ENCODE data around the gene RAVER2. TPM values are rescaled to one million over a fixed set of nuclear protein-coding genes. Genes with fewer than 3 reads are reported as not detected.

RAVER2 gene
- total and polyA plus RNA-seq, 2 experiments from 2014 or later = 0.63 to 2.4 TPM

DNA sequence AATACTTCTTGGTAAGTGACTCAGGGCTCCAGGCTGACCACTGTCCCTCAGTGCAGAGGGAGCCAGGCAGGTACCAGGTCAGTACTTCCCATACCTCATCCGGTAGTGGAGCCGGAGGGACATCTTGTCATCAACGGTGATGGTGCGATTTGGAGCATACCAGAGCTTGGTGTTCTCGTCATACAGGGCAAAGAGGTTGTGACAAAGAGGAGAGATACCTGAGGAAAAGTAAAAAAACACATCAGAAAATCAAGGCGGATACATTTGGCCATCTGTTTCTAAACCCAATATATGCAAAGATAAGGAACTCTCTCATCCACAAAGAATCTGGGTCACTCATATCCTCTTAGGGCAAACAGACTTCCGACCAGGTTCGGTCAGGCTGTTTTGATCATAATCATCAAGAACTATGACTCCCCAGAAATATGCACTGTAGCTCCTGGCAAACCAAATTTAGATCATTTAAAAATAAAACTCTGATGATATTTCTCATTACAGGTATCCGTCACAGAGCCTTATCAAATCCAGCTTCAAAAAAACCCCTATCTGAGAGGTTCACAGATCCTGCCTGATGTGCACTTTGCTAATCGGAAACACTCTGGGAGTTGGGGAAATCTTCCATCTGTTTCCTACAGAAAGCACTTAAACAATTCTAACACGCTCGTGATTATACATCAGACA, 134.2 kb downstream of the RAVER2 start:
- Histone ChIP-seq H3K9ac (no peak overlapping the region), H3K4me2 (ENCODE audit: unreplicated experiment) (no peak overlapping the region), H3K9me3 (ENCODE audit: low read depth) (no peaks in the 10 kb centered on the region), H3F3A (ENCODE audit: insufficient read depth) (peaks cover 16% of the 10 kb centered on the region; the same call in 1 of the 2 replicates), H3K4me1 (ENCODE audit: insufficient read depth) (peaks cover 20% of the 10 kb centered on the region), H3K27ac (no peak overlapping the region), H2AFZ (no peak overlapping the region), H3K9me2 (ENCODE audit: insufficient read depth) (no peaks in the 10 kb centered on the region), H3K4me3 (no peak overlapping the region), H3K36me3 (ENCODE audit: low read depth) (peaks cover 24% of the 10 kb centered on the region), H4K20me1 (ENCODE audit: insufficient read depth) (no peaks in the 10 kb centered on the region), H3K79me2 (ENCODE audit: insufficient read depth) (peaks cover 49% of the 10 kb centered on the region), H3K27me3 (replicated peaks; ENCODE audit: insufficient read depth) (no peaks in the 10 kb centered on the region)
- WGBS, 2 experiments (ENCODE audit: low coverage in 1 of 2, low lambda C conversion rate in 2 of 2, missing lambda C conversion rate in 2 of 2) = 86% methylated on average over 12 of the region's 12 CpGs
- peak; percentile 21 for DNase-seq
- TF ChIP-seq EZH2phosphoT487 (IDR thresholded peaks at IDR 0.05; ENCODE audit: insufficient read depth, low read depth) = no peak
- no peak for TF ChIP-seq EZH2 (IDR thresholded peaks at IDR 0.05; ENCODE audit: insufficient read depth, poor library complexity, severe bottlenecking)
- in situ Hi-C loops (cut with MboI) = no loop called here

DNA sequence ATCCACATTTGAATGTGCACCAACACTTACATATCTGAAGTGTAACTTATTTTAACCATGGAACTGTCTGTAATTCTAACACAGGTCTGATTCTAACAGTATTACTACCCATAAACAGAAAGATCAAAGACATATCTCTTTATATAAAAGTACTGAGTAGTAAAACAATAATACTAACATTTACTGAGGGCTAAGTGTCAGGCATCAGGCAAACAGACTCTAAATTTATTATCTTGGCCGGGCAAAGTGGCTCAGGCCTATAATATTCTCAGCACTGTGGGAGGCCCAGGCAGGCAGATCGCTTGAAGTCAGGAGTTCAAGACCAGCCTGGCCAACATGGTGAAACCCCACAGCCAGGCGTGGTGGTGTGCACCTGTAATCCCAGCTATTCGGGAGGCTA, 135.6 kb downstream of the RAVER2 start:
- Histone ChIP-seq H3K79me2 (ENCODE audit: insufficient read depth) (peaks cover 63% of the 10 kb centered on the region), H3K9ac (no peak overlapping the region), H3K9me2 (ENCODE audit: insufficient read depth) (no peaks in the 10 kb centered on the region), H3K27me3 (replicated peaks; ENCODE audit: insufficient read depth) (no peaks in the 10 kb centered on the region), H3F3A (ENCODE audit: insufficient read depth) (peaks cover 16% of the 10 kb centered on the region; the same call in 1 of the 2 replicates), H3K4me3 (no peak overlapping the region), H4K20me1 (ENCODE audit: insufficient read depth) (no peaks in the 10 kb centered on the region), H3K4me2 (ENCODE audit: unreplicated experiment) (no peak overlapping the region), H3K36me3 (ENCODE audit: low read depth) (peaks cover 21% of the 10 kb centered on the region), H2AFZ (no peak overlapping the region), H3K4me1 (ENCODE audit: insufficient read depth) (peaks cover 27% of the 10 kb centered on the region), H3K27ac (no peak overlapping the region), H3K9me3 (ENCODE audit: low read depth) (no peaks in the 10 kb centered on the region)
- WGBS, 2 experiments (ENCODE audit: low coverage in 1 of 2, low lambda C conversion rate in 2 of 2, missing lambda C conversion rate in 2 of 2) = 94% methylated on average over 4 of the region's 4 CpGs
- DNase-seq = no peak
- no peak for TF ChIP-seq EZH2phosphoT487 (IDR thresholded peaks at IDR 0.05; ENCODE audit: insufficient read depth, low read depth)
- no peak for TF ChIP-seq EZH2 (IDR thresholded peaks at IDR 0.05; ENCODE audit: insufficient read depth, poor library complexity, severe bottlenecking)
- in situ Hi-C loops (cut with MboI) = no loop called here

DNA sequence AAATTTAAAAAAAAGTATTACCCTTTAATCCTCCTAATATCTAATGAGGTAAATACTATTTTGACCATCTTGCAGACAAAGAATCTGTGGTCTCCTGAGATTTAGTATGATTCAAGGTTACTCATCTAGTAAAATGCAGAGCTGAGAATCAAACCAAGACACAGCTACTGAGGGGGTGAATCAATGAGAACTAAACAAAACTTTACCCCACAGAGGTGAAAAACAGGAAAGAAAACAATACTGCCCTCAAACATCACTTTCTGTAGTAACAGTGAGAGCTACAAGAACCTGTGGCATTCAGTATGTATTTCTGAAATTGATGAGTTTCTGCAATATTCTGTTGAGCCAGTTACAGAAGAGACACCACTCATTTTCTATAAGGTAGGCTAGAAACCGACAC, 136.4 kb downstream of the RAVER2 start:
- Histone ChIP-seq H3K9me2 (ENCODE audit: insufficient read depth) (no peaks in the 10 kb centered on the region), H3K4me2 (ENCODE audit: unreplicated experiment) (peak overlapping the region; percentile 13), H4K20me1 (ENCODE audit: insufficient read depth) (no peaks in the 10 kb centered on the region), H3K36me3 (ENCODE audit: low read depth) (peaks cover 19% of the 10 kb centered on the region), H3F3A (ENCODE audit: insufficient read depth) (peaks cover 16% of the 10 kb centered on the region; the same call in 1 of the 2 replicates), H3K27ac (peak overlapping the region; percentile 58), H3K27me3 (replicated peaks; ENCODE audit: insufficient read depth) (no peaks in the 10 kb centered on the region), H3K79me2 (ENCODE audit: insufficient read depth) (peaks cover 72% of the 10 kb centered on the region), H3K4me1 (ENCODE audit: insufficient read depth) (peaks cover 27% of the 10 kb centered on the region), H3K4me3 (no peak overlapping the region), H3K9ac (peak overlapping the region; percentile 24; the same call in 1 of the 2 replicates), H3K9me3 (ENCODE audit: low read depth) (no peaks in the 10 kb centered on the region), H2AFZ (no peak overlapping the region)
- peak; percentile 85 for DNase-seq
- 100% methylated on average over 1 of the region's 1 CpG for WGBS, 2 experiments (ENCODE audit: low coverage in 1 of 2, low lambda C conversion rate in 2 of 2, missing lambda C conversion rate in 2 of 2)
- TF ChIP-seq EZH2 (IDR thresholded peaks at IDR 0.05; ENCODE audit: insufficient read depth, poor library complexity, severe bottlenecking) (no peak), EZH2phosphoT487 (IDR thresholded peaks at IDR 0.05; ENCODE audit: insufficient read depth, low read depth) (no peak)
- in situ Hi-C loops (cut with MboI) = no loop called here

Other genes starting within 250 kb of the RAVER2 start
- gene JAK1, start 221.5 kb downstream of the RAVER2 start, total RNA-seq (2014; rRNA removed; shearing (Covaris generic)) = 115 and 124 TPM in 2 replicates
- 90.6 and 90.8 TPM in 2 replicates for gene JAK1, start 221.5 kb downstream of the RAVER2 start, polyA plus RNA-seq (2016; fragmentation: Nextera tagmentation; extraction: Ambion mirVana)

All from GM23248 (cell line).